Measurements from ENCODE around the gene IL20RB. TPM values are rescaled to one million over a fixed set of nuclear protein-coding genes. Genes with fewer than 3 reads are reported as not detected.
A peak's percentile ranks its signal among the peaks of the same experiment; 100 is the strongest.

Gene IL20RB
- polyA plus RNA-seq, 1 experiment = 3.2 TPM

- ChIA-PET POLR2A (interaction anchor here (0.6 kb wide), 1 partner anchor 191 kb away, joined by 6 read pairs; the partner anchor contains the start of gene STAG1), CTCF (interaction anchor here (0.6 to 0.7 kb wide), 2 partner anchors 69 to 502 kb away, joined by 3 read pairs; no protein-coding TSS in a partner anchor)
- no peak for TF ChIP-seq CTCF (IDR thresholded peaks at IDR 0.05; ENCODE audit: insufficient read depth, low read depth, low read length)
- no peak for DNase-seq (ENCODE audit: low read depth)
- no peaks in the 10 kb centered on the region for H3K27me3 ChIP-seq (ENCODE audit: control insufficient read depth, insufficient read depth, low read length)
- no peak overlapping the region for H3K4me3 ChIP-seq (ENCODE audit: low read depth, low read length)
- no peaks in the 10 kb centered on the region for H3K36me3 ChIP-seq (ENCODE audit: control insufficient read depth, insufficient read depth, low read length)
Observed at GRCh38 chr3:136943436-136943835, 14.3 kb upstream of the IL20RB start.

GRCh38 chr3:136946978-136947377 is 10.8 kb upstream of the IL20RB start:
- H3K4me3 ChIP-seq (ENCODE audit: low read depth, low read length) = no peak overlapping the region
- H3K36me3 ChIP-seq (ENCODE audit: control insufficient read depth, insufficient read depth, low read length) = no peaks in the 10 kb centered on the region
- H3K27me3 ChIP-seq (ENCODE audit: control insufficient read depth, insufficient read depth, low read length) = no peaks in the 10 kb centered on the region
- no peak for TF ChIP-seq CTCF (IDR thresholded peaks at IDR 0.05; ENCODE audit: insufficient read depth, low read depth, low read length)
- POLR2A ChIA-PET = no interaction called here
- DNase-seq (ENCODE audit: low read depth) = no peak
- CTCF ChIA-PET = interaction anchor here (0.9 to 1.4 kb wide), 3 partner anchors 65 to 194 kb away, joined by 3 to 10 read pairs (median 3); partner anchors contain the start of gene STAG1

- H3K4me3 ChIP-seq (ENCODE audit: low read depth, low read length) = no peak overlapping the region
Observed at GRCh38 chr3:136947477-136947876, 10.3 kb upstream of the IL20RB start.

GRCh38 chr3:136949146-136949545 is 8.6 kb upstream of the IL20RB start:
- ChIA-PET POLR2A (no interaction called here), CTCF (interaction anchor here (1.0 to 1.7 kb wide), 2 partner anchors 65 to 91 kb away, joined by 4 read pairs; no protein-coding TSS in a partner anchor)
- H3K4me3 ChIP-seq (ENCODE audit: low read depth, low read length) = no peak overlapping the region
- no peak for DNase-seq (ENCODE audit: low read depth)
- no peaks in the 10 kb centered on the region for H3K27me3 ChIP-seq (ENCODE audit: control insufficient read depth, insufficient read depth, low read length)
- no peak for TF ChIP-seq CTCF (IDR thresholded peaks at IDR 0.05; ENCODE audit: insufficient read depth, low read depth, low read length)
- H3K36me3 ChIP-seq (ENCODE audit: control insufficient read depth, insufficient read depth, low read length) = no peaks in the 10 kb centered on the region

More at GRCh38 chr3:136947477-136947876, 10.3 kb upstream of the IL20RB start:
- no peaks in the 10 kb centered on the region for H3K36me3 ChIP-seq (ENCODE audit: control insufficient read depth, insufficient read depth, low read length)
- CTCF ChIA-PET = interaction anchor here (0.9 to 1.7 kb wide), 5 partner anchors 65 to 195 kb away, joined by 3 to 10 read pairs (median 3); partner anchors contain the start of gene STAG1
- POLR2A ChIA-PET = no interaction called here
- DNase-seq (ENCODE audit: low read depth) = no peak
- no peaks in the 10 kb centered on the region for H3K27me3 ChIP-seq (ENCODE audit: control insufficient read depth, insufficient read depth, low read length)
- no peak for TF ChIP-seq CTCF (IDR thresholded peaks at IDR 0.05; ENCODE audit: insufficient read depth, low read depth, low read length)

- no peak for DNase-seq (ENCODE audit: low read depth)
- H3K27me3 ChIP-seq (ENCODE audit: control insufficient read depth, insufficient read depth, low read length) = no peaks in the 10 kb centered on the region
- TF ChIP-seq CTCF (IDR thresholded peaks at IDR 0.05; ENCODE audit: insufficient read depth, low read depth, low read length) = peak; percentile 29; the same call in 1 of the 2 replicates
- CTCF ChIA-PET = interaction anchor here (2.3 kb wide), 1 partner anchor 65 kb away, joined by 29 read pairs; no protein-coding TSS in a partner anchor
- POLR2A ChIA-PET = no interaction called here
- no peak overlapping the region for H3K4me3 ChIP-seq (ENCODE audit: low read depth, low read length)
- H3K36me3 ChIP-seq (ENCODE audit: control insufficient read depth, insufficient read depth, low read length) = no peaks in the 10 kb centered on the region
Observed at GRCh38 chr3:136949708-136950107, 8.1 kb upstream of the IL20RB start.
